CD14-positive monocyte (primary cell): ENCODE measurements around the gene ETV4. TPM values are rescaled to one million over a fixed set of nuclear protein-coding genes. Genes with fewer than 3 reads are reported as not detected.

Experiments used
- DNase-seq, 3 donors: peaks; one replicate each; pipeline ENCODE4 v3.0.0-alpha.2; 2011 to 2022
- H2AFZ ChIP-seq: 2 replicates; pipeline ENCODE4 v1.6.0; 2012; ENCODE audit warnings: mild to moderate bottlenecking, low read depth, low read length, inconsistent platforms; ENCODE audit not compliant: insufficient read depth, poor library complexity, severe bottlenecking
- H3K27ac ChIP-seq, 2 donors: 1 replicate in 1 of 2; 2 replicates in 1 of 2; pipeline ENCODE4 v1.5.1; 2012 to 2013; ENCODE audit warnings: low read length in 2 of 2, control low read depth in 1 of 2, inconsistent platforms in 1 of 2, low read depth in 1 of 2, mild to moderate bottlenecking in 1 of 2
- H3K27me3 ChIP-seq, 2 donors: one replicate each; pipeline versions ENCODE4 v1.6.0 to v1.6.1; 2011 to 2013; ENCODE audit warnings: low read length in 2 of 2; ENCODE audit not compliant: control insufficient read depth in 2 of 2, insufficient read depth in 2 of 2
- H3K36me3 ChIP-seq, 2 donors: replicated peaks in 1 of 2; 1 replicate in 1 of 2; 2 replicates in 1 of 2; pipeline versions ENCODE4 v1.5.1 to v1.6.1; 2012 to 2013; ENCODE audit warnings: low read length in 2 of 2, control low read depth in 1 of 2, inconsistent platforms in 1 of 2, mild to moderate bottlenecking in 1 of 2; ENCODE audit not compliant: insufficient read depth in 2 of 2, control insufficient read depth in 1 of 2
- H3K4me1 ChIP-seq, 2 donors: 1 replicate in 1 of 2; 2 replicates in 1 of 2; pipeline versions ENCODE4 v1.5.1 to v1.6.1; 2012 to 2013; ENCODE audit warnings: low read length in 2 of 2, control low read depth in 1 of 2, inconsistent platforms in 1 of 2, mild to moderate bottlenecking in 1 of 2, moderate library complexity in 1 of 2; ENCODE audit not compliant: insufficient read depth in 2 of 2, control insufficient read depth in 1 of 2
- H3K4me2 ChIP-seq: replicated peaks from 2 replicates; pipeline ENCODE3; 2012; ENCODE audit warnings: low read length, moderate library complexity, mild to moderate bottlenecking; ENCODE audit not compliant: poor library complexity, severe bottlenecking; ENCODE audit errors: extremely low read depth
- H3K4me3 ChIP-seq, 3 experiments: fragments of 200-600 bp in 1 of 3; sonication (generic) in 1 of 3; replicated peaks in 1 of 3; 1 replicate in 2 of 3; 2 replicates in 1 of 3; pipeline ENCODE4 v1.5.1; 2011 to 2013; ENCODE audit warnings: low read length in 3 of 3, mild to moderate bottlenecking in 3 of 3, control low read depth in 2 of 3, low read depth in 2 of 3, inconsistent platforms in 1 of 3, moderate library complexity in 1 of 3
- H3K79me2 ChIP-seq: 2 replicates; pipeline ENCODE4 v1.6.0; 2012; ENCODE audit warnings: mild to moderate bottlenecking, control low read depth, inconsistent platforms, low read length, moderate library complexity; ENCODE audit not compliant: insufficient read depth
- H3K9ac ChIP-seq: 2 replicates; pipeline ENCODE4 v1.6.0; 2017; ENCODE audit warnings: low read length, mild to moderate bottlenecking; ENCODE audit not compliant: insufficient read depth, poor library complexity, severe bottlenecking
- H3K9me3 ChIP-seq, 2 donors: replicated peaks in 1 of 2; 1 replicate in 1 of 2; 2 replicates in 1 of 2; pipeline versions ENCODE4 v1.5.1 to v1.6.1; 2012 to 2013; ENCODE audit warnings: low read length in 2 of 2, control low read depth in 1 of 2; ENCODE audit not compliant: control insufficient read depth in 1 of 2, insufficient read depth in 1 of 2
- H4K20me1 ChIP-seq: 2 replicates; pipeline ENCODE4 v1.6.0; 2012; ENCODE audit warnings: mild to moderate bottlenecking, low read length, control low read depth, moderate library complexity; ENCODE audit not compliant: insufficient read depth
- H3K27ac Mint-ChIP-seq, 7 donors: one replicate each; pipeline ENCODE4 v1.8.0; 2020; ENCODE audit warnings: mild to moderate bottlenecking in 7 of 7, mixed read lengths in 7 of 7, moderate library complexity in 6 of 7, inconsistent platforms in 2 of 7
- H3K27me3 Mint-ChIP-seq, 3 donors: one replicate each; pipeline ENCODE4 v1.8.0; 2021 to 2022; ENCODE audit warnings: low read depth in 3 of 3, mild to moderate bottlenecking in 3 of 3, mixed read lengths in 3 of 3, moderate library complexity in 3 of 3, inconsistent platforms in 1 of 3
- H3K36me3 Mint-ChIP-seq, 2 donors: one replicate each; pipeline ENCODE4 v1.8.0; 2020; ENCODE audit warnings: mixed read lengths in 2 of 2, inconsistent platforms in 1 of 2, mild to moderate bottlenecking in 1 of 2
- H3K4me1 Mint-ChIP-seq: one replicate; pipeline ENCODE4 v1.8.0; 2020; ENCODE audit warnings: mild to moderate bottlenecking, mixed read lengths
- H3K4me3 Mint-ChIP-seq, 2 donors: one replicate each; pipeline ENCODE4 v1.8.0; 2020; ENCODE audit warnings: mild to moderate bottlenecking in 2 of 2, mixed read lengths in 2 of 2, moderate library complexity in 1 of 2
- H3K9me3 Mint-ChIP-seq, 7 donors: one replicate each; pipeline ENCODE4 v1.8.0; 2020 to 2022; ENCODE audit warnings: mixed read lengths in 7 of 7, mild to moderate bottlenecking in 6 of 7, moderate library complexity in 6 of 7, inconsistent platforms in 2 of 7
- CTCF ChIP-seq: fragments of 200-600 bp; IDR thresholded peaks from one replicate; pipeline ENCODE4 v1.8.0; 2022; ENCODE audit warnings: antibody characterized with exemption, mild to moderate bottlenecking
- WGBS: methylation state at CpG from one replicate; pipeline ENCODE4 v1.1.5; 2013; ENCODE audit warnings: missing lambda C conversion rate; ENCODE audit not compliant: insufficient coverage; 5-methylcytosine and 5-hydroxymethylcytosine counted together
- intact Hi-C, 2 donors: fragments of 100-400 bp; cut with micrococcal nuclease; formaldehyde crosslinking; loops; one replicate each; pipeline versions ENCODE4 v1.15.0 to v1.15.1; 2023
- polyA plus RNA-seq, 3 donors: library from polyadenylated mRNA; depleted of rRNA in 1 of 3; unstranded in 2 of 3; stranded (reverse) in 1 of 3; fragments of 300-500 nt in 2 of 3; fragments of >200 nt in 1 of 3; fragmentation: Illumina TruSeq in 2 of 3; gene quantifications; 1 replicate in 2 of 3; 2 replicates in 1 of 3; pipeline ENCODE4 v1.2.3, GENCODE V29; 2012 to 2021

Gene ETV4
- polyA plus RNA-seq, 3 donors = not detected

GRCh38 chr17:43490621-43491020 is 55.5 kb downstream of the ETV4 start:
- Mint-ChIP-seq H3K9me3 (peaks cover 0 to 2% (median 0%) of the 10 kb centered on the region in 7 donors), H3K27ac (peak overlapping the region in 1 of 7 donors; percentile 58), H3K4me3 (no peak overlapping the region), H3K4me1 (peaks cover 14% of the 10 kb centered on the region), H3K27me3 (peaks cover 0 to 1% (median 0%) of the 10 kb centered on the region in 3 donors), H3K36me3 (peaks cover 60 to 70% of the 10 kb centered on the region in 2 donors)
- DNase-seq = no peak
- no peak overlapping the region for H3K27ac ChIP-seq
- no peak overlapping the region for H3K4me3 ChIP-seq
- peaks cover 55 to 66% of the 10 kb centered on the region in 2 donors for H3K36me3 ChIP-seq
- H3K27me3 ChIP-seq = no peaks in the 10 kb centered on the region
- H3K9ac ChIP-seq = no peak overlapping the region
- WGBS = no CpG with 5 or more reads among the region's 5 CpGs
- no peak overlapping the region for H2AFZ ChIP-seq
- TF ChIP-seq CTCF = no peak
- intact Hi-C loops = loop anchor here in 1 of 2 donors (10.0 kb wide), 1 partner anchor 316 kb away; the partner anchor contains the start of gene NBR1
- H4K20me1 ChIP-seq = peaks cover 55% of the 10 kb centered on the region
- no peak overlapping the region for H3K4me2 ChIP-seq
- peaks cover 52% of the 10 kb centered on the region for H3K79me2 ChIP-seq
- H3K9me3 ChIP-seq = no peaks in the 10 kb centered on the region
- peaks cover 2 to 11% of the 10 kb centered on the region in 2 donors for H3K4me1 ChIP-seq

- Histone ChIP-seq H4K20me1 (peaks cover 36% of the 10 kb centered on the region), H3K36me3 (no peaks in the 10 kb centered on the region), H3K4me3 (peak within 1 kb of the TSS; percentile 79 to 97 (median 84)), H3K79me2 (peaks cover 50% of the 10 kb centered on the region), H3K9me3 (no peaks in the 10 kb centered on the region), H3K9ac (peak within 1 kb of the TSS; percentile 81), H3K27me3 (no peaks in the 10 kb centered on the region), H3K4me2 (peak within 1 kb of the TSS; percentile 95), H3K27ac (peak within 1 kb of the TSS; percentile 79 to 94), H3K4me1 (peaks cover 18 to 33% of the 10 kb centered on the region in 2 donors), H2AFZ (peak within 1 kb of the TSS; percentile 96)
- intact Hi-C loops = loop anchor here (1.0 kb wide), 1 partner anchor 90 kb away; no protein-coding TSS in a partner anchor
- H3K27ac Mint-ChIP-seq = peak within 1 kb of the TSS; percentile 95 to 99 (median 97)
- H3K9me3 Mint-ChIP-seq = peaks cover 0 to 2% (median 0%) of the 10 kb centered on the region in 7 donors
- DNase-seq = peak; percentile 98 to 99 (median 99)
- peaks cover 0 to 2% (median 1%) of the 10 kb centered on the region in 3 donors for H3K27me3 Mint-ChIP-seq
- H3K4me1 Mint-ChIP-seq = peaks cover 31% of the 10 kb centered on the region
- H3K36me3 Mint-ChIP-seq = peaks cover 0 to 4% of the 10 kb centered on the region in 2 donors
- WGBS = under 1% methylated on average over 44 of the region's 51 CpGs
- TF ChIP-seq CTCF = peak; percentile 100
- peak within 1 kb of the TSS; percentile 99 for H3K4me3 Mint-ChIP-seq
These were observed 62.2 kb downstream of the ETV4 start, which contains the start of gene DHX8 for GRCh38 chr17:43483674-43484551. Gene DHX8 (plus strand): TSS chr17:43483975. CDS start chr17:43484038, 63 bp downstream.
